HG02763 (cell line): ENCODE data around the gene DHRS11.

Experiments used
- ATAC-seq: cut with Tn5 transposase; IDR thresholded peaks from one replicate; pipeline ENCODE4 v1.9.1; 2021; ENCODE audit warnings: mild to moderate bottlenecking, moderate library complexity; ENCODE audit not compliant: unreplicated experiment

DHRS11 gene

GRCh38 chr17:36647636-36648035, 56.0 kb downstream of the DHRS11 start:
- no peak for ATAC-seq

- ATAC-seq, result no peak
Measured at GRCh38 chr17:36650096-36650775, 58.6 kb downstream of the DHRS11 start.
